DMS 273 (cell line): ENCODE measurements around the gene AUH.

Experiments
- DNase-seq: peaks from one replicate; lab custom pipeline; 2025; ENCODE audit not compliant: unreplicated experiment; lab: John Stamatoyannopoulos, UW

Gene AUH

GRCh38 chr9:91301161-91301560 is 60.6 kb downstream of the AUH start:
- no peak for DNase-seq

- DNase-seq, result no peak
These were observed 63.4 kb downstream of the AUH start for GRCh38 chr9:91298311-91298710.

- no peak for DNase-seq
These were observed 64.4 kb downstream of the AUH start for GRCh38 chr9:91297306-91297705.

GRCh38 chr9:91296354-91296753 is 65.4 kb downstream of the AUH start:
- no peak for DNase-seq

- no peak for DNase-seq
These were observed 66.4 kb downstream of the AUH start for GRCh38 chr9:91295357-91295756.

- no peak for DNase-seq
These were observed 69.9 kb downstream of the AUH start for GRCh38 chr9:91291866-91292265.

- no peak for DNase-seq
These were observed 72.5 kb downstream of the AUH start for GRCh38 chr9:91289244-91289643.

GRCh38 chr9:91285729-91286353 is 75.9 kb downstream of the AUH start:
- DNase-seq, result no peak

- no peak for DNase-seq
These were observed 79.4 kb downstream of the AUH start for GRCh38 chr9:91282292-91282691.

GRCh38 chr9:91279296-91280204 is 82.2 kb downstream of the AUH start:
- no peak for DNase-seq

- no peak for DNase-seq
These were observed 85.2 kb downstream of the AUH start for GRCh38 chr9:91276513-91276912.

- no peak for DNase-seq
These were observed 86.1 kb downstream of the AUH start for GRCh38 chr9:91275655-91276054.

- DNase-seq, result no peak
These were observed 86.7 kb downstream of the AUH start for GRCh38 chr9:91274949-91275492.

- peak; percentile 13 for DNase-seq
These were observed 87.7 kb downstream of the AUH start for GRCh38 chr9:91273853-91274552.

GRCh38 chr9:91271156-91271555 is 90.6 kb downstream of the AUH start:
- DNase-seq, result no peak

- no peak for DNase-seq
These were observed 91.7 kb downstream of the AUH start for GRCh38 chr9:91269907-91270491.

- no peak for DNase-seq
These were observed 95.3 kb downstream of the AUH start for GRCh38 chr9:91266448-91266847.

- DNase-seq, result no peak
These were observed 96.2 kb downstream of the AUH start for GRCh38 chr9:91265514-91265913.

- no peak for DNase-seq
These were observed 100.3 kb downstream of the AUH start for GRCh38 chr9:91261417-91261816.

- DNase-seq, result no peak
These were observed 102.6 kb downstream of the AUH start for GRCh38 chr9:91259162-91259561.

- DNase-seq, result no peak
These were observed 103.3 kb downstream of the AUH start for GRCh38 chr9:91258451-91258850.
